ENCODE data around the gene PACSIN1.

DNA sequence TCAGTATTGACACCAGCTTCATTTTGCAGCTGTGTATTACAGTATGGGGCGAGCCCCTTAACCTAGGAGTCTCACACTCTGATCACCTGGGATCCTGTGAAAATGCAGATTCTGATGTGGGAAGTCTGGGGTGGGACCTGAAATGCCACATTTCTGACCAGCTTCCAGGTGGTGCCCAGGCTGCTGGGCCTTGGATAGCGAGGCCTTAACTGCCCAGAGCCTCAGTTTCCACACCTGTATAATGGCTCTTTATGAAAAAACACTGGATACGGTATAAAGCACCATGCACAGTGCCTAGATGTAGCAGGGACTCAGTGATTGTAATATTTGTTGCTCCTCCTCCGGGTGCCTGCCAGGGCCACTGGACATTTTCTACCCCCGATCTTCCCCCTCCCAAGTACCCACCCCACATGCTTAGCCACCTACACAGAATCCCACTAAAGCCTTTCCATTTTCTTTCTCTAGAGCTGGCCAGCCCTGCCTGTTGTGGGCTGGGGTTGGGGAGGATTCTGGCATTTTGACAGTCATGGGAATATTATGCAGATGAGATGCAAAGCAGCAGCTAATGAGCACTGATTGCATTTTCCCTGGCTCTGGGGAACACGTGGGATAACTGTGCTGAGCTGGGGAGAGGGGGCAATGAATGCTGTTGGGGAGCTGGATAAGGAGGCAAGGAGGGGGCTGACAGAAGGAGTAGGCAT, 45.5 kb downstream of the PACSIN1 start:
- TF ChIP-seq POLR2A (IDR thresholded peaks at IDR 0.05; ENCODE audit: low read depth, low read length) (no peak), SMC3 (IDR thresholded peaks at IDR 0.05; ENCODE audit: low read depth, low read length) (no peak)
- TF ChIP-seq, protein P1, sequence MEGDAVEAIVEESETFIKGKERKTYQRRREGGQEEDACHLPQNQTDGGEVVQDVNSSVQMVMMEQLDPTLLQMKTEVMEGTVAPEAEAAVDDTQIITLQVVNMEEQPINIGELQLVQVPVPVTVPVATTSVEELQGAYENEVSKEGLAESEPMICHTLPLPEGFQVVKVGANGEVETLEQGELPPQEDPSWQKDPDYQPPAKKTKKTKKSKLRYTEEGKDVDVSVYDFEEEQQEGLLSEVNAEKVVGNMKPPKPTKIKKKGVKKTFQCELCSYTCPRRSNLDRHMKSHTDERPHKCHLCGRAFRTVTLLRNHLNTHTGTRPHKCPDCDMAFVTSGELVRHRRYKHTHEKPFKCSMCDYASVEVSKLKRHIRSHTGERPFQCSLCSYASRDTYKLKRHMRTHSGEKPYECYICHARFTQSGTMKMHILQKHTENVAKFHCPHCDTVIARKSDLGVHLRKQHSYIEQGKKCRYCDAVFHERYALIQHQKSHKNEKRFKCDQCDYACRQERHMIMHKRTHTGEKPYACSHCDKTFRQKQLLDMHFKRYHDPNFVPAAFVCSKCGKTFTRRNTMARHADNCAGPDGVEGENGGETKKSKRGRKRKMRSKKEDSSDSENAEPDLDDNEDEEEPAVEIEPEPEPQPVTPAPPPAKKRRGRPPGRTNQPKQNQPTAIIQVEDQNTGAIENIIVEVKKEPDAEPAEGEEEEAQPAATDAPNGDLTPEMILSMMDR (conservative IDR thresholded peaks at IDR 0.05; ENCODE audit: low read depth, low read length), result no peak
